Loucy (cell line): Measurements from ENCODE around the gene USP25.

Experiments used
- H2AFZ ChIP-seq: fragments of 200-600 bp; sonication (generic); 2 replicates; pipeline ENCODE4 v1.6.0; 2016; ENCODE audit warnings: antibody characterized with exemption, mild to moderate bottlenecking, low read length, moderate library complexity
- H3F3A ChIP-seq: fragments of 200-600 bp; 2 replicates; pipeline ENCODE4 v1.6.0; 2016; ENCODE audit warnings: antibody characterized with exemption, low read depth, mild to moderate bottlenecking
- H3K27me3 ChIP-seq: fragments of 200-600 bp; sonication (generic); 2 replicates; pipeline ENCODE4 v1.6.1; 2014; ENCODE audit warnings: low read length, mild to moderate bottlenecking; ENCODE audit not compliant: insufficient read depth, poor library complexity, severe bottlenecking
- H3K36me3 ChIP-seq: fragments of 200-600 bp; sonication (generic); 2 replicates; pipeline ENCODE4 v1.6.1; 2016; ENCODE audit warnings: low read length; ENCODE audit not compliant: insufficient read depth
- H3K4me1 ChIP-seq: fragments of 200-600 bp; sonication (generic); 2 replicates; pipeline ENCODE4 v1.5.1; 2014; ENCODE audit warnings: low read length, mild to moderate bottlenecking; ENCODE audit not compliant: insufficient read depth, poor library complexity, severe bottlenecking
- H3K4me2 ChIP-seq: fragments of 200-600 bp; sonication (generic); 2 replicates; pipeline ENCODE4 v1.6.0; 2014; ENCODE audit warnings: antibody characterized with exemption, low read length, low read depth, mild to moderate bottlenecking; ENCODE audit not compliant: poor library complexity, severe bottlenecking
- H3K4me3 ChIP-seq: fragments of 200-600 bp; sonication (generic); 2 replicates; pipeline ENCODE4 v1.5.1; 2014; ENCODE audit warnings: low read length, mild to moderate bottlenecking, mixed read lengths; ENCODE audit not compliant: poor library complexity, severe bottlenecking
- H3K79me2 ChIP-seq: fragments of 200-600 bp; sonication (generic); 2 replicates; pipeline ENCODE4 v1.6.1; 2014; ENCODE audit warnings: low read length; ENCODE audit not compliant: insufficient read depth
- H3K9ac ChIP-seq: fragments of 200-600 bp; sonication (generic); 2 replicates; pipeline ENCODE4 v1.6.0; 2014; ENCODE audit warnings: mild to moderate bottlenecking, low read depth, low read length, moderate library complexity; ENCODE audit not compliant: poor library complexity, severe bottlenecking
- H3K9me2 ChIP-seq: fragments of 200-600 bp; sonication (generic); replicated peaks from 2 replicates; pipeline ENCODE4 v1.6.1; 2016; ENCODE audit warnings: low read depth, low read length, mixed read lengths
- H3K9me3 ChIP-seq: fragments of 200-600 bp; sonication (generic); 2 replicates; pipeline ENCODE4 v1.6.1; 2014; ENCODE audit warnings: mild to moderate bottlenecking, antibody characterized with exemption, low read length, low read depth; ENCODE audit not compliant: insufficient read depth
- H4K20me1 ChIP-seq: fragments of 200-600 bp; sonication (generic); 2 replicates; pipeline ENCODE4 v1.6.0; 2014; ENCODE audit warnings: antibody characterized with exemption, low read length, mild to moderate bottlenecking; ENCODE audit not compliant: insufficient read depth, poor library complexity, severe bottlenecking
- CTCF ChIP-seq: fragments of 200-600 bp; sonication (generic); conservative IDR thresholded peaks from 2 replicates; pipeline ENCODE4 v1.5.1; 2014; ENCODE audit warnings: mild to moderate bottlenecking, antibody characterized with exemption, low read length
- EZH2phosphoT487 ChIP-seq: fragments of 200-600 bp; IDR thresholded peaks from 2 replicates; pipeline ENCODE4 v1.6.1; 2018; ENCODE audit warnings: antibody characterized with exemption, mild to moderate bottlenecking, moderate library complexity, borderline replicate concordance

The USP25 gene

DNA sequence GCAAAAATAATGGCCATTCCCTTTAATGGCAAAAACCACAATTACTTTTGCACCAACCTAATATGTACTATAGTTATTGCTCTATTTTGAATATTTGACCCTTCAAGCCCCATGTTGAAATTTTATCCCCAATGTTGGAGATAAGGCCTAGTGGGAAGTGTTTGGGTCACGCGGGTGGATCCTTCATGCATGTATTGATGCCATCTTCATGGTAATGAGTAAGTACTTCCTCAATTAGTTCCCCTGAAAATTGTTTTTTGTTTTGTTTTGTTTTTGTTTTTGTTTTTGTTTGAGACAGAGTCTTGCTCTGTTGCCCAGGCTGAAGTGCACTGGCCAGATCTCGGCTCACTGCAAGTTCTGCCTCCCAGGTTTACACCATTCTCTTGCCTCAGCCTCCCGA lies 9.8 kb upstream of the USP25 start:
- no peaks in the 10 kb centered on the region for H4K20me1 ChIP-seq

DNA sequence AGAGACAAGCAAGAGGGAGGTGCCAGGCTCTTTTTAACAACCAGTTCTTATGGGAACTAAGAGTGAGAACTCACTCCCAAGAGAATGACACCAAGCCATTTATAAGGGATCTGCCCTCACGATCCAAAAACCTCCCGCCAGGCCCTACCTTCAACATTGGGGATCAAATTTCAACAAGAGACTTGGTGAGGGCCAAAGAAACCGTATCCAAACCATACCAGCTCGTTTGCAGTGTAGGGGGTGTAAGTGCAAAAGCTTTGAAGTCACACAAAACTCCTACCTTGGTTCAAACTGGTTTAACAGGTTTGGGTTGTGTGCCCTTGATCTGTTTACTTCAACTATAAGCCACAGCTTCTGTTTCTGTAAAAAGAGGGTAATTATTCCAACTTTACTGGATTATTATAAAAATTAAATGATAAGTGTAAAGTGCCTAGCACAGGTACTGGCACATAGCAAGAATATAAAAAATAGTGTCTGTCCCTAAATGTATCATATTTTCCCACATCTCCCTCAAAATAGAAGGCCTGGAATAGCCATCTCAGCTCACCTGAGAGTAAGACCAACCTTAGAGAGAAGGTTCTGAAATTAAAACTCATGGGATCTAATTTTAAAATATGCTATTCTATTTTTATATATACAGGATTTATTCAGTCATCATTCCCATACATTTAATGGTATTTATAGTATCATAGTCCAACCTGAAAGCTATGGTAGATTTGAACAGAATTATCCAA lies 7.0 kb upstream of the USP25 start:
- H3K4me3 ChIP-seq: no peak overlapping the region
- H3K9ac ChIP-seq: no peak overlapping the region
- H3K79me2 ChIP-seq: no peaks in the 10 kb centered on the region
- TF ChIP-seq CTCF (no peak), EZH2phosphoT487 (no peak)
- H3K4me1 ChIP-seq: no peaks in the 10 kb centered on the region
- no peaks in the 10 kb centered on the region for H3K9me2 ChIP-seq
- H3F3A ChIP-seq: no peaks in the 10 kb centered on the region
- no peak overlapping the region for H3K4me2 ChIP-seq
- H3K27me3 ChIP-seq: no peaks in the 10 kb centered on the region
- no peaks in the 10 kb centered on the region for H4K20me1 ChIP-seq
- H3K36me3 ChIP-seq: no peaks in the 10 kb centered on the region
- no peaks in the 10 kb centered on the region for H3K9me3 ChIP-seq
- no peak overlapping the region for H2AFZ ChIP-seq

More for the DNA sequence above, 9.8 kb upstream of the USP25 start:
- H2AFZ ChIP-seq: no peak overlapping the region
- no peaks in the 10 kb centered on the region for H3K9me3 ChIP-seq
- no peaks in the 10 kb centered on the region for H3K4me1 ChIP-seq
- no peaks in the 10 kb centered on the region for H3K79me2 ChIP-seq
- H3K36me3 ChIP-seq: no peaks in the 10 kb centered on the region
- no peak overlapping the region for H3K9ac ChIP-seq
- no peak overlapping the region for H3K4me2 ChIP-seq
- no peaks in the 10 kb centered on the region for H3K27me3 ChIP-seq
- H3F3A ChIP-seq: no peaks in the 10 kb centered on the region
- H3K4me3 ChIP-seq: no peak overlapping the region
- H3K9me2 ChIP-seq: no peaks in the 10 kb centered on the region
- no peak for TF ChIP-seq CTCF
- no peak for TF ChIP-seq EZH2phosphoT487

DNA sequence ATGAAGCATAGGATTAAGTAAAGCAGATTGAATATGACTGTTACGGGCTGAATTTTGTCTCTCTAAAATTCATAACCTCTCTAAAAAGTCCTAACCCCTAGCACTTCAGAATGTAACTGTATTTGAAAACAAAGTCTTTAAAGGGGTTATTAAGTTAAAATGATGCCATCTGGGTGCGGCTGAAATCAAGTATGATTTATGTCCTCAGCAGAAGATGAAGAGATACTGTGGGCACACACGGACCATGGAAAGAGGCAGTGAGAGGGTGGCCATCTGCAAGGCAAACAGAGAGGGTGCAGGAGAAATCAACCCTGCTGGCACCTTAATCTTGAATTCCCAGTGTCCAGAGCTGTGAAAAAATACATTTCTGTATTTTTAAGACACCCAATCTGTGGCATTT lies 3.8 kb upstream of the USP25 start:
- Histone ChIP-seq H3K27me3 (no peaks in the 10 kb centered on the region), H2AFZ (no peak overlapping the region), H3K9ac (no peak overlapping the region), H3K9me2 (no peaks in the 10 kb centered on the region), H3K36me3 (no peaks in the 10 kb centered on the region), H3K4me1 (peaks cover 4% of the 10 kb centered on the region), H3K79me2 (peaks cover 4% of the 10 kb centered on the region; the same call in 1 of the 2 replicates), H4K20me1 (peaks cover 7% of the 10 kb centered on the region), H3K4me3 (no peak overlapping the region), H3K9me3 (no peaks in the 10 kb centered on the region), H3K4me2 (no peak overlapping the region), H3F3A (no peaks in the 10 kb centered on the region)
- TF ChIP-seq CTCF: no peak
- TF ChIP-seq EZH2phosphoT487: no peak
